Pancreas (tissue), 10 donors: ENCODE data around the gene EIF3L. TPM values are rescaled to one million over a fixed set of nuclear protein-coding genes. Genes with fewer than 3 reads are reported as not detected.

Experiments
- ATAC-seq, 4 donors: fragments of 200-7000 bp; cut with Tn5 transposase; one replicate each; pipeline versions ENCODE4 v1.8.0 to v1.9.1; 2020; ENCODE audit warnings: mild to moderate bottlenecking in 4 of 4, moderate library complexity in 4 of 4
- DNase-seq, 6 donors: peaks; one replicate each; pipeline ENCODE4 v3.0.0-alpha.2; 2020
- FAIRE-seq: peaks from 2 replicates; lab custom pipeline; 2012; peaks lifted over from hg19 to GRCh38; lab: Jason Lieb, UNC
- H3K27ac ChIP-seq, 4 donors: fragments of 200-600 bp; sonication (generic); 1 replicate in 3 of 4; 2 replicates in 1 of 4; pipeline versions ENCODE4 v1.5.0 to v1.8.0; 2020
- H3K27me3 ChIP-seq, 4 donors: fragments of 200-600 bp; one replicate each; pipeline ENCODE4 v1.8.0; 2021
- H3K36me3 ChIP-seq, 3 donors: fragments of 200-600 bp; sonication (generic) in 1 of 3; one replicate each; pipeline versions ENCODE4 v1.5.0 to v1.8.0; 2020 to 2021
- H3K4me1 ChIP-seq, 3 donors: fragments of 200-600 bp; one replicate each; pipeline ENCODE4 v1.8.0; 2021
- H3K4me3 ChIP-seq, 4 donors: fragments of 200-600 bp; sonication (generic) in 2 of 4; one replicate each; pipeline versions ENCODE4 v1.5.0 to v1.8.0; 2020 to 2021
- H3K9me3 ChIP-seq, 4 donors: fragments of 200-600 bp; one replicate each; pipeline ENCODE4 v1.8.0; 2021
- WGBS, 2 donors: extraction: QIAGEN DNeasy Blood & Tissue Kit; methylation state at CpG; one replicate each; pipeline ENCODE4 v1.1.7; 2013; 5-methylcytosine and 5-hydroxymethylcytosine counted together
- intact Hi-C, 3 donors: fragments of 100-400 bp; cut with DNase I; formaldehyde crosslinking; loops; one replicate each; pipeline versions ENCODE4 v1.11.1 to v1.14.2; 2022
- polyA plus RNA-seq, 2 donors: library from polyadenylated mRNA; stranded (reverse); fragments of 200-250 nt; gene quantifications; one replicate each; pipeline ENCODE4 v1.2.3, GENCODE V29; 2013
- total RNA-seq, 6 donors: library from RNA; stranded (reverse); fragmentation: NEBNext Ultra II Directional in 4 of 6; extraction: Animal tissue kit (Norgen Biotek cat#: 25700) in 4 of 6; gene quantifications; one replicate each; pipeline versions ENCODE4 v1.2.1 to v1.2.4, GENCODE V29; 2021 to 2023
- TF ChIP-seq, protein P1 (sequence below), 4 donors: fragments of 200-600 bp; sonication (generic) in 3 of 4; IDR thresholded peaks; one replicate each; pipeline versions ENCODE4 v1.5.0 to v1.8.0; 2021; ENCODE audit warnings: antibody characterized with exemption in 4 of 4
- donor health status: healthy with polysubstance abuse.
- donor health status: DM: no; HTN: no; CAD: no; lungs with moderate emphysema.
- donor health status: DM: no; HTN: no; CAD: no.
- donor health status: control.
- donor health status: control.
- donor health status: Bipolar disorder and iron deficiency.
- donor health status: DM: yes; HTN: yes; CAD: no.
- donor health status: DM: no; HTN: no; CAD: no.
- donor health status: DM: no; HTN: no; CAD: no.
- donor health status: DM: yes; HTN: yes; CAD: no.

Gene EIF3L
- total and polyA plus RNA-seq, 8 donors: 162 to 412 (median 338) TPM

DNA sequence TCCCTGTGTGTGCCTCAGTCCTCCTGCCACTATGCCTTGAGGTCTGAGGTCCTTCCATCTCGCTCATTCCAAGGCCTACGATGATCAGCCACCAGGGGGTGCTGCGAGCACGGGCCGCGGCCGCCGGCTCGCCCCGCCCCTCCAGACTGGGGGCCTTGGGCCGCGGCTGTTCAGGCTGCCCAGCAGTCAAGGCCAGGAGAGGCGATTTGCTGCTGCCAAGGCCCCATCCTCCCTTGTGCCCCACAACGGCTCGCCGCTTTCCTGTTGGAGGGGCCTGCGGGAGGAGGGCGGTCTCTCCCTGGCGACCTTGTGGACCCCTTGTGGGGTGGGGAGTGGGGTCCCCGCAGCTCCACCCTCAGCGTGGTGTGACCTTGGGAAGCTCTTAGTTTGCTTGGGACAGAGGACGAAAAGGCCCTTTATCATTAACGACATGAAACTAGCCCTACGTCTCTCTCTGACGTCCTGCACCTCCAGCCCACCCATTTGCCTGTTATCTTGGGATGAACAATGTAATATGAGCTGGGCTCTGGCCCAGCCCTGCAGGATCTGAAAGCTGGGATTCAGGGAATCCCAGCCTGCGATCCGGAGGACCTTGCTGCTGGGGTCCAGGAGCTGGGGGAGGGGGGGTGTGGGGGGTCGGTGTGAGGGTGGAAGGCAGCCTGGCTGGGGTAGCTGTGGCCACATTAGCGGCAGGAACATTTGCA, 31.4 kb upstream of the EIF3L start:
- 1 to 4% methylated on average over 26 to 29 of the region's 29 CpGs for WGBS, 2 donors
- intact Hi-C loops: loop anchor here in 2 of 3 donors (5.0 to 10.0 kb wide), 3 partner anchors 44 to 147 kb away; no protein-coding TSS in a partner anchor
- DNase-seq (peak; percentile 82 to 98 (median 92)), FAIRE-seq (no peak), ATAC-seq (peak; percentile 90 to 96 (median 94))
- Histone ChIP-seq H3K27me3 (no peaks in the 10 kb centered on the region), H3K4me3 (peak overlapping the region in 2 of 4 donors; percentile 25 to 44), H3K9me3 (no peaks in the 10 kb centered on the region), H3K27ac (peak overlapping the region in 1 of 4 donors; percentile 36), H3K4me1 (peaks cover 3 to 14% (median 11%) of the 10 kb centered on the region in 3 donors), H3K36me3 (peaks cover 0 to 8% (median 6%) of the 10 kb centered on the region in 3 donors)
- TF ChIP-seq, protein P1, sequence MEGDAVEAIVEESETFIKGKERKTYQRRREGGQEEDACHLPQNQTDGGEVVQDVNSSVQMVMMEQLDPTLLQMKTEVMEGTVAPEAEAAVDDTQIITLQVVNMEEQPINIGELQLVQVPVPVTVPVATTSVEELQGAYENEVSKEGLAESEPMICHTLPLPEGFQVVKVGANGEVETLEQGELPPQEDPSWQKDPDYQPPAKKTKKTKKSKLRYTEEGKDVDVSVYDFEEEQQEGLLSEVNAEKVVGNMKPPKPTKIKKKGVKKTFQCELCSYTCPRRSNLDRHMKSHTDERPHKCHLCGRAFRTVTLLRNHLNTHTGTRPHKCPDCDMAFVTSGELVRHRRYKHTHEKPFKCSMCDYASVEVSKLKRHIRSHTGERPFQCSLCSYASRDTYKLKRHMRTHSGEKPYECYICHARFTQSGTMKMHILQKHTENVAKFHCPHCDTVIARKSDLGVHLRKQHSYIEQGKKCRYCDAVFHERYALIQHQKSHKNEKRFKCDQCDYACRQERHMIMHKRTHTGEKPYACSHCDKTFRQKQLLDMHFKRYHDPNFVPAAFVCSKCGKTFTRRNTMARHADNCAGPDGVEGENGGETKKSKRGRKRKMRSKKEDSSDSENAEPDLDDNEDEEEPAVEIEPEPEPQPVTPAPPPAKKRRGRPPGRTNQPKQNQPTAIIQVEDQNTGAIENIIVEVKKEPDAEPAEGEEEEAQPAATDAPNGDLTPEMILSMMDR (IDR thresholded peaks at IDR 0.05): peak; percentile 94 to 97 (median 96)

DNA sequence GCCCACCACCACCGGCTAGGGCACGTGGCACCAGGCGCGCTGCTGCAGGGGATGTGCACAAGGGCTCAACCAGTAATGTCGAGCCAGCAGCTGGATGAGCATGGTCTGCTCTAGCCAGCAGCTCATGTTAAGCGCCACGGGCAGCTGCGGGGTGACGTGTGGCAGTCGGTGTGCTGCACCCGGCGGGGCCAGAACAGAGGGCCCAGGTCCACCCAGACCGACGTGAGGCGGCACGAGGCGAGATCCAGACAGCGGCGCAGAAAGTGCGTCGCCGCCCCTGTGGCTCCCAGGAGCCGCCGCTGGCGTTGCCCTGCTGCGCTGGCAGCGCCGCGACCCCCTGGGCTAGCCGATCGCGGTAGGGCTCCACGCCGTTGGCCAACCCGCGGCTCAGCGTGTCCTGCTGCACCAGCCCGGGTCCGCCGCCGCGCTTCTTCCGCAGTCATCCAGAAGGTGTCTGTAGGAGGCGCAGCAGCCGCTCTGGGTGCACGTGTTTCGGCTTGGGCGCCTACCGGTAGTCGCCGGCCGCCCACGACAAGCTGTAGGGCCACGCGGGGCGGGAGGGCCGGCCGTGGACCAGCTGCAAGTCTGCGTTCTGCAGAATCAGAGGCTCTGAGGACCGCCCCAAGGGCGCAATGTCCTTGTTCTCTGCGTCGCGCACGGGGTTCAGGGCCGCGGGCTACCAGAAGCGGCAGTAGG, 30.7 kb upstream of the EIF3L start:
- TF ChIP-seq, protein P1 (IDR thresholded peaks at IDR 0.05): no peak
- 26 to 54% methylated on average over 66 to 68 of the region's 68 CpGs for WGBS, 2 donors
- Histone ChIP-seq H3K27ac (no peak overlapping the region), H3K27me3 (no peaks in the 10 kb centered on the region), H3K9me3 (no peaks in the 10 kb centered on the region), H3K4me1 (peaks cover 3 to 14% (median 11%) of the 10 kb centered on the region in 3 donors), H3K36me3 (peaks cover 0 to 8% (median 6%) of the 10 kb centered on the region in 3 donors), H3K4me3 (peak overlapping the region in 2 of 4 donors; percentile 21 to 44)
- FAIRE-seq: no peak
- intact Hi-C loops: loop anchor here in 2 of 3 donors (5.0 to 10.0 kb wide), 3 partner anchors 44 to 146 kb away; no protein-coding TSS in a partner anchor
- peak; percentile 45 to 90 (median 64) for DNase-seq
- peak; percentile 49 to 69 (median 56) for ATAC-seq

DNA sequence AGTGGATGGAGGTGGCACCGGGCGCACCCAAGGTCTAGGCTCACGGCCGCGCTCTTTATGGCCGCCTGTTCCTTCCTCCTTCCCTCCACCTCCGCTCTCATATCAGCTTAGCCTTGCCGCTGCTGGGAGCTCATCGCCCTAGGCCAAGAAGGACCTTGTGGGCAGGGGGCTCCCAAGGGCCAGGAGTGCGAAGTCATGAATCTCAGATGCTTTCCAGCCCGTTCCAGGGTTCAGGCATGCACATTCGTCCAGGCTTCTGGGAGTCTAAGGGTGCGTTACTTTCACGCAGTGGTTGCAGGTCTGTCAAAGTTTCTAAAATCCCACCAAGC, 30.1 kb upstream of the EIF3L start:
- intact Hi-C loops: loop anchor here in 2 of 3 donors (5.0 to 10.0 kb wide), 3 partner anchors 43 to 146 kb away; no protein-coding TSS in a partner anchor
- TF ChIP-seq, protein P1 (IDR thresholded peaks at IDR 0.05): no peak
- Histone ChIP-seq H3K4me3 (peak overlapping the region in 2 of 4 donors; percentile 21 to 44), H3K36me3 (peaks cover 0 to 8% (median 6%) of the 10 kb centered on the region in 3 donors), H3K27me3 (no peaks in the 10 kb centered on the region), H3K4me1 (peaks cover 3 to 14% (median 11%) of the 10 kb centered on the region in 3 donors), H3K9me3 (no peaks in the 10 kb centered on the region), H3K27ac (no peak overlapping the region)
- peak in 1 of 4 donors; percentile 1 for ATAC-seq
- WGBS, 2 donors: 71 to 79% methylated on average over 14 of the region's 14 CpGs
- FAIRE-seq: no peak
- DNase-seq: no peak

DNA sequence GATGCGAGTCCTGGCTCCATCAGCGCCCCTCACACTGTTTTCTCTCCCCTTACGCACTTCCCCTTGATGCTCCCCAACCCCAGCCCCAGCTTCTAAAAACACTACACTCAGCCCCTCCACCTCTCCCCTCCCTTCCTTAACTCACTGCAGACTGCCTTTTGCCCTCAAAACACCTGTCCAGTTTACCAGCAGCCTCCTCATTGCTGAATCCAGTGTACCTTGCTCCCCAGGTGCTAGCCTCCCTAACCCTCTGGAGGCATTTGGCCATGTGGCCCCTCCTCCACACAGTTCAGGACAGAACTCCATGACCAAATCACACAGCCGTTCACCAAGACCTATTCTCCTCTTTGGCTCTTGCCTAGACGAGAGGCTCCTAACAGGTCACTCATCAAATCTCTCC, 28.9 kb upstream of the EIF3L start:
- 87 to 93% methylated on average over 5 of the region's 5 CpGs for WGBS, 2 donors
- no peaks in the 10 kb centered on the region for H3K27me3 ChIP-seq
- peaks cover 3 to 14% (median 11%) of the 10 kb centered on the region in 3 donors for H3K4me1 ChIP-seq
- FAIRE-seq (no peak), ATAC-seq (no peak), DNase-seq (no peak)
- intact Hi-C loops: no loop called here
- no peaks in the 10 kb centered on the region for H3K9me3 ChIP-seq
- no peak overlapping the region for H3K4me3 ChIP-seq
- peaks cover 0 to under 1% (median 0%) of the 10 kb centered on the region in 3 donors for H3K36me3 ChIP-seq
- TF ChIP-seq, protein P1 (IDR thresholded peaks at IDR 0.05): no peak
- H3K27ac ChIP-seq: no peak overlapping the region
